K562 (cell line): ENCODE results near the gene SLC16A6. TPM values are rescaled to one million over a fixed set of nuclear protein-coding genes. Genes with fewer than 3 reads are reported as not detected.
A peak's percentile ranks its signal among the peaks of the same experiment; 100 is the strongest.

ENCODE experiments used
- ATF6 ChIP-seq: sonication (generic); formaldehyde crosslinking; IDR thresholded peaks from 2 replicates; pipeline ENCODE4 v1.4.0; 2020; ENCODE audit warnings: mild to moderate bottlenecking, missing genetic modification reagents
- CBX8 ChIP-seq: fragments of 200-600 bp; sonication (generic); IDR thresholded peaks from 2 replicates; pipeline ENCODE4 v1.6.1; 2012; ENCODE audit warnings: borderline replicate concordance, mixed run types, low read depth, mild to moderate bottlenecking, moderate library complexity, mixed read lengths, low read length, control low read depth, inconsistent platforms; ENCODE audit not compliant: poor library complexity, severe bottlenecking; ENCODE audit errors: extremely low read depth
- GTF2E2 ChIP-seq: fragments of 200-800 bp; sonication (Bioruptor generic); IDR thresholded peaks from 2 replicates; pipeline ENCODE4 v1.6.1; 2016; ENCODE audit warnings: missing genetic modification characterization, missing compliant biosample characterization
- MAZ ChIP-seq, 2 experiments: fragments of 450-650 bp in 1 of 2; sonication (generic) in 1 of 2; formaldehyde crosslinking; IDR thresholded peaks in 1 of 2; conservative IDR thresholded peaks in 1 of 2; 2 replicates each; pipeline versions ENCODE4 v1.4.0 to v1.5.0; 2020; ENCODE audit warnings: mild to moderate bottlenecking in 1 of 2, missing genetic modification reagents in 1 of 2
- NFE2 ChIP-seq: IDR thresholded peaks from 2 replicates; pipeline ENCODE4 v1.6.1; 2014; ENCODE audit warnings: antibody characterized with exemption, low read depth
- PCBP1 ChIP-seq: fragments of 200-400 bp; formaldehyde crosslinking; IDR thresholded peaks from 2 replicates; pipeline ENCODE4 v1.6.1; 2018; ENCODE audit warnings: mild to moderate bottlenecking, low read depth, low read length; ENCODE audit not compliant: poor library complexity, severe bottlenecking
- POLR2G ChIP-seq: fragments of 200-400 bp; formaldehyde crosslinking; IDR thresholded peaks from 2 replicates; pipeline ENCODE4 v1.6.1; 2017; ENCODE audit warnings: low read depth, mild to moderate bottlenecking, antibody characterized with exemption, low read length, moderate library complexity
- ZNF184 ChIP-seq: sonication (generic); formaldehyde crosslinking; IDR thresholded peaks from 2 replicates; pipeline ENCODE4 v1.5.0; 2020; ENCODE audit warnings: missing genetic modification reagents
- polyA plus RNA-seq, 8 experiments: library from polyadenylated mRNA; depleted of rRNA in 4 of 8; stranded (reverse) in 5 of 8; unstranded in 3 of 8; fragments of >200 nt; fragmentation: Nextera tagmentation in 2 of 8; fragmentation: Illumina TruSeq in 1 of 8; extraction: Ambion mirVana in 2 of 8; extraction: Trizol in 1 of 8; gene quantifications; 2 replicates each; pipeline versions ENCODE4 v1.2.1 to v1.2.3, GENCODE V29; 2011 to 2014; ENCODE audit warnings: inconsistent platforms in 1 of 8, missing spikeins in 1 of 8
- total RNA-seq, 7 experiments: library from RNA; depleted of rRNA in 6 of 7; stranded (reverse); fragments of >200 nt in 6 of 7; fragmentation: Illumina TruSeq in 2 of 7; extraction: Trizol in 2 of 7; gene quantifications; 2 replicates each; pipeline versions ENCODE4 v1.2.1 to v1.2.3, GENCODE V29; 2011 to 2021; ENCODE audit warnings: low replicate concordance in 1 of 7
- TF ChIP-seq, protein P1 (sequence below), 2 experiments: fragments of 450-650 bp; formaldehyde crosslinking in 1 of 2; IDR thresholded peaks; 2 replicates each; pipeline versions ENCODE4 v1.4.0 to v1.6.1; 2014 to 2020; ENCODE audit warnings: mild to moderate bottlenecking in 2 of 2, borderline replicate concordance in 1 of 2, low read depth in 1 of 2
- TF ChIP-seq, protein P2 (sequence below): fragments of 450-650 bp; IDR thresholded peaks from 2 replicates; pipeline ENCODE4 v1.6.1; 2016; ENCODE audit warnings: borderline replicate concordance

SLC16A6 gene
- total and polyA plus RNA-seq, 9 of the 15 experiments (the other 6 are each of a cell fraction or from before 2014, with no cell fraction given): 0.05 to 0.31 (median 0.15) TPM

GRCh38 chr17:68291836-68292688, 1.1 kb upstream of the SLC16A6 start (continued):
- TF ChIP-seq, protein P1, sequence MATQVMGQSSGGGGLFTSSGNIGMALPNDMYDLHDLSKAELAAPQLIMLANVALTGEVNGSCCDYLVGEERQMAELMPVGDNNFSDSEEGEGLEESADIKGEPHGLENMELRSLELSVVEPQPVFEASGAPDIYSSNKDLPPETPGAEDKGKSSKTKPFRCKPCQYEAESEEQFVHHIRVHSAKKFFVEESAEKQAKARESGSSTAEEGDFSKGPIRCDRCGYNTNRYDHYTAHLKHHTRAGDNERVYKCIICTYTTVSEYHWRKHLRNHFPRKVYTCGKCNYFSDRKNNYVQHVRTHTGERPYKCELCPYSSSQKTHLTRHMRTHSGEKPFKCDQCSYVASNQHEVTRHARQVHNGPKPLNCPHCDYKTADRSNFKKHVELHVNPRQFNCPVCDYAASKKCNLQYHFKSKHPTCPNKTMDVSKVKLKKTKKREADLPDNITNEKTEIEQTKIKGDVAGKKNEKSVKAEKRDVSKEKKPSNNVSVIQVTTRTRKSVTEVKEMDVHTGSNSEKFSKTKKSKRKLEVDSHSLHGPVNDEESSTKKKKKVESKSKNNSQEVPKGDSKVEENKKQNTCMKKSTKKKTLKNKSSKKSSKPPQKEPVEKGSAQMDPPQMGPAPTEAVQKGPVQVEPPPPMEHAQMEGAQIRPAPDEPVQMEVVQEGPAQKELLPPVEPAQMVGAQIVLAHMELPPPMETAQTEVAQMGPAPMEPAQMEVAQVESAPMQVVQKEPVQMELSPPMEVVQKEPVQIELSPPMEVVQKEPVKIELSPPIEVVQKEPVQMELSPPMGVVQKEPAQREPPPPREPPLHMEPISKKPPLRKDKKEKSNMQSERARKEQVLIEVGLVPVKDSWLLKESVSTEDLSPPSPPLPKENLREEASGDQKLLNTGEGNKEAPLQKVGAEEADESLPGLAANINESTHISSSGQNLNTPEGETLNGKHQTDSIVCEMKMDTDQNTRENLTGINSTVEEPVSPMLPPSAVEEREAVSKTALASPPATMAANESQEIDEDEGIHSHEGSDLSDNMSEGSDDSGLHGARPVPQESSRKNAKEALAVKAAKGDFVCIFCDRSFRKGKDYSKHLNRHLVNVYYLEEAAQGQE (IDR thresholded peaks at IDR 0.05; ENCODE audit: borderline replicate concordance): peak; percentile 95
- TF ChIP-seq, protein P1 (CRISPR knock-in tag; IDR thresholded peaks at IDR 0.05; ENCODE audit: low read depth): no peak
- TF ChIP-seq POLR2G: peak; percentile 88
- TF ChIP-seq NFE2: peak; percentile 75
- no peak for TF ChIP-seq CBX8
- peak; percentile 70 for TF ChIP-seq GTF2E2
- TF ChIP-seq ATF6 (CRISPR knock-in tag): no peak
- TF ChIP-seq, protein P2, sequence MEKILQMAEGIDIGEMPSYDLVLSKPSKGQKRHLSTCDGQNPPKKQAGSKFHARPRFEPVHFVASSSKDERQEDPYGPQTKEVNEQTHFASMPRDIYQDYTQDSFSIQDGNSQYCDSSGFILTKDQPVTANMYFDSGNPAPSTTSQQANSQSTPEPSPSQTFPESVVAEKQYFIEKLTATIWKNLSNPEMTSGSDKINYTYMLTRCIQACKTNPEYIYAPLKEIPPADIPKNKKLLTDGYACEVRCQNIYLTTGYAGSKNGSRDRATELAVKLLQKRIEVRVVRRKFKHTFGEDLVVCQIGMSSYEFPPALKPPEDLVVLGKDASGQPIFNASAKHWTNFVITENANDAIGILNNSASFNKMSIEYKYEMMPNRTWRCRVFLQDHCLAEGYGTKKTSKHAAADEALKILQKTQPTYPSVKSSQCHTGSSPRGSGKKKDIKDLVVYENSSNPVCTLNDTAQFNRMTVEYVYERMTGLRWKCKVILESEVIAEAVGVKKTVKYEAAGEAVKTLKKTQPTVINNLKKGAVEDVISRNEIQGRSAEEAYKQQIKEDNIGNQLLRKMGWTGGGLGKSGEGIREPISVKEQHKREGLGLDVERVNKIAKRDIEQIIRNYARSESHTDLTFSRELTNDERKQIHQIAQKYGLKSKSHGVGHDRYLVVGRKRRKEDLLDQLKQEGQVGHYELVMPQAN: no peak; the same call in 1 of the 2 replicates
- TF ChIP-seq ZNF184 (CRISPR knock-in tag): no peak
- peak; percentile 44 for TF ChIP-seq PCBP1
- TF ChIP-seq MAZ (CRISPR knock-in tag; conservative IDR thresholded peaks at IDR 0.05 in 1 of 2, IDR thresholded peaks at IDR 0.05 in 1 of 2): peak in 1 of 2 experiments; percentile 57; a peak in 2 of 4 replicates
